ENCODE results near the gene KCNK10. TPM values are rescaled to one million over a fixed set of nuclear protein-coding genes. Genes with fewer than 3 reads are reported as not detected.

KCNK10 gene
- total RNA-seq, 2 experiments from 2014 or later = not detected

- intact Hi-C loops (cut with DNase I, micrococcal nuclease) = no loop called here
- ATAC-seq (ENCODE audit: poor library complexity) (no peak), DNase-seq (no peak)
- Mint-ChIP-seq H3K9me3 (no peaks in the 10 kb centered on the region), H3K4me1 (ENCODE audit: low read depth) (no peaks in the 10 kb centered on the region), H3K36me3 (ENCODE audit: low read depth) (no peaks in the 10 kb centered on the region), H3K27ac (no peak overlapping the region), H3K27me3 (peaks cover 23% of the 10 kb centered on the region), H3K4me3 (no peak overlapping the region)
- TF ChIP-seq CTCF (IDR thresholded peaks at IDR 0.05) = no peak
- ChIA-PET CTCF (no interaction called here), POLR2A (no interaction called here)
- Histone ChIP-seq H3K9me3 (ENCODE audit: control insufficient read depth in 1 of 2, insufficient read depth in 1 of 2, low read length in 2 of 2) (no peaks in the 10 kb centered on the region), H3K27ac (ENCODE audit: low read depth in 1 of 2, low read length in 2 of 2) (no peak overlapping the region), H3K4me1 (ENCODE audit: insufficient read depth, low read length) (no peaks in the 10 kb centered on the region), H3K27me3 (ENCODE audit: control insufficient read depth in 1 of 2, insufficient read depth in 2 of 2, low read length in 2 of 2) (peaks cover 0 to 10% of the 10 kb centered on the region in 2 experiments), H3K36me3 (ENCODE audit: insufficient read depth, low read length) (no peaks in the 10 kb centered on the region), H3K4me3 (ENCODE audit: low read length) (no peak overlapping the region)
Measured at GRCh38 chr14:88286309-88286708, 36.8 kb downstream of the KCNK10 start.

- ATAC-seq (ENCODE audit: poor library complexity) = no peak
- Histone ChIP-seq H3K9me3 (ENCODE audit: control insufficient read depth in 1 of 2, insufficient read depth in 1 of 2, low read length in 2 of 2) (no peaks in the 10 kb centered on the region), H3K4me1 (ENCODE audit: insufficient read depth, low read length) (no peaks in the 10 kb centered on the region), H3K27me3 (ENCODE audit: control insufficient read depth in 1 of 2, insufficient read depth in 2 of 2, low read length in 2 of 2) (no peaks in the 10 kb centered on the region), H3K27ac (ENCODE audit: low read depth in 1 of 2, low read length in 2 of 2) (no peak overlapping the region), H3K36me3 (ENCODE audit: insufficient read depth, low read length) (no peaks in the 10 kb centered on the region), H3K4me3 (ENCODE audit: low read length) (no peak overlapping the region)
- no peak for DNase-seq
- Mint-ChIP-seq H3K9me3 (no peaks in the 10 kb centered on the region), H3K4me1 (ENCODE audit: low read depth) (no peaks in the 10 kb centered on the region), H3K36me3 (ENCODE audit: low read depth) (no peaks in the 10 kb centered on the region), H3K27me3 (peaks cover 37% of the 10 kb centered on the region), H3K27ac (no peak overlapping the region), H3K4me3 (no peak overlapping the region)
- ChIA-PET CTCF (no interaction called here), POLR2A (no interaction called here)
- intact Hi-C loops (cut with DNase I, micrococcal nuclease) = no loop called here
- TF ChIP-seq CTCF (IDR thresholded peaks at IDR 0.05) = no peak
Measured at GRCh38 chr14:88281447-88281846, 41.6 kb downstream of the KCNK10 start.

- no peaks in the 10 kb centered on the region for H3K9me3 Mint-ChIP-seq
- no peaks in the 10 kb centered on the region for H3K36me3 Mint-ChIP-seq (ENCODE audit: low read depth)
- no peaks in the 10 kb centered on the region for H3K36me3 ChIP-seq (ENCODE audit: insufficient read depth, low read length)
- H3K27me3 Mint-ChIP-seq = peaks cover 34% of the 10 kb centered on the region
- no peaks in the 10 kb centered on the region for H3K4me1 Mint-ChIP-seq (ENCODE audit: low read depth)
- H3K4me3 ChIP-seq (ENCODE audit: low read length) = no peak overlapping the region
- no peak overlapping the region for H3K27ac ChIP-seq (ENCODE audit: low read depth in 1 of 2, low read length in 2 of 2)
- CTCF ChIA-PET = no interaction called here
- intact Hi-C loops (cut with DNase I, micrococcal nuclease) = no loop called here
- no peaks in the 10 kb centered on the region for H3K9me3 ChIP-seq (ENCODE audit: control insufficient read depth in 1 of 2, insufficient read depth in 1 of 2, low read length in 2 of 2)
- POLR2A ChIA-PET = no interaction called here
- H3K4me1 ChIP-seq (ENCODE audit: insufficient read depth, low read length) = no peaks in the 10 kb centered on the region
- no peaks in the 10 kb centered on the region for H3K27me3 ChIP-seq (ENCODE audit: control insufficient read depth in 1 of 2, insufficient read depth in 2 of 2, low read length in 2 of 2)
- TF ChIP-seq CTCF (IDR thresholded peaks at IDR 0.05) = no peak
- H3K27ac Mint-ChIP-seq = no peak overlapping the region
- DNase-seq (no peak), ATAC-seq (ENCODE audit: poor library complexity) (no peak)
- H3K4me3 Mint-ChIP-seq = no peak overlapping the region
Measured at GRCh38 chr14:88276923-88277596, 46.0 kb downstream of the KCNK10 start.
